HG02840 (cell line): Measurements from ENCODE around the gene TMF1.

Source experiments
- ATAC-seq: cut with Tn5 transposase; IDR thresholded peaks from one replicate; pipeline ENCODE4 v1.9.1; 2021; ENCODE audit warnings: mild to moderate bottlenecking, moderate library complexity, moderate number of reproducible peaks; ENCODE audit not compliant: unreplicated experiment, low FRiP score

TMF1 gene

GRCh38 chr3:69016901-69017300, 35.2 kb downstream of the TMF1 start:
- ATAC-seq = no peak

GRCh38 chr3:69016102-69016501, 36.0 kb downstream of the TMF1 start:
- ATAC-seq = no peak

- no peak for ATAC-seq
These were observed 38.0 kb downstream of the TMF1 start for GRCh38 chr3:69014022-69014580.

GRCh38 chr3:69013253-69014021, 38.7 kb downstream of the TMF1 start, which contains the start of gene EOGT:
TSS of gene EOGT (minus strand) at chr3:69013684. CDS start at chr3:69009846, 3,838 bp downstream.
- peak; percentile 87 for ATAC-seq

- peak; percentile 35 for ATAC-seq
These were observed 39.3 kb downstream of the TMF1 start for GRCh38 chr3:69012800-69013252.

GRCh38 chr3:69012100-69012799, 39.9 kb downstream of the TMF1 start:
- ATAC-seq = no peak

- ATAC-seq = no peak
These were observed 40.9 kb downstream of the TMF1 start for GRCh38 chr3:69011096-69011730.

GRCh38 chr3:69009559-69010410, 42.3 kb downstream of the TMF1 start:
- no peak for ATAC-seq

- no peak for ATAC-seq
These were observed 43.2 kb downstream of the TMF1 start for GRCh38 chr3:69008980-69009379.

GRCh38 chr3:69005791-69006482, 46.2 kb downstream of the TMF1 start:
- no peak for ATAC-seq

- ATAC-seq = no peak
These were observed 46.9 kb downstream of the TMF1 start for GRCh38 chr3:69005071-69005790.

- no peak for ATAC-seq
These were observed 48.0 kb downstream of the TMF1 start for GRCh38 chr3:69004138-69004537.

GRCh38 chr3:68999605-69000004, 52.5 kb downstream of the TMF1 start:
- no peak for ATAC-seq

GRCh38 chr3:68999158-68999557, 53.0 kb downstream of the TMF1 start:
- ATAC-seq = no peak

GRCh38 chr3:68997887-68998286, 54.2 kb downstream of the TMF1 start:
- no peak for ATAC-seq

GRCh38 chr3:68996356-68996995, 55.7 kb downstream of the TMF1 start:
- ATAC-seq = no peak

GRCh38 chr3:68988740-68989139, 63.4 kb downstream of the TMF1 start:
- no peak for ATAC-seq

GRCh38 chr3:68987322-68987721, 64.8 kb downstream of the TMF1 start:
- no peak for ATAC-seq
